ENCODE results near the gene RPL7L1. TPM values are rescaled to one million over a fixed set of nuclear protein-coding genes. Genes with fewer than 3 reads are reported as not detected.
A peak's percentile ranks its signal among the peaks of the same experiment; 100 is the strongest.

The RPL7L1 gene
- total and polyA plus RNA-seq, 2 of the 4 experiments (the other 2 are of a cell fraction): 43.0 to 112 TPM

DNA sequence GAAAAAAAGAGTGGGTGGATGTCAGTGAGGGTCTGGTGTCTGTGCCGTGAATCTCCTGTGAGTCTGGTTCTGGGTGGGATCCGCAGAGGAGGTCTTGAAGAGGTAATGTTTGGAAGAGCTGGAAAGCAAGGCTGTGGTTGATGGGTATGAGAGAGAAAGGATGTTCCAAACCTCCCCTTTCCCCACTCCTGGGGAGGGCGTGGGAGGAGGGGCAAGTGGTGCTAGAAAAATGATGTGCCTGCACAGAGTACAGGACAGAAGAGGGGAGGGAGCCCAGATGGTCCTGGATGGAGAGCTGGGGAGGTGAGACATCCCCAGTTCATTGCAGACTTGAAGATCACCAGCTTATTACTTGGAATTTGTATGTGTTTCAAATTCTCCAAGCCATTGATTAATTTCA is 53.0 kb downstream of the RPL7L1 start:
- TF ChIP-seq RAD21 (IDR thresholded peaks at IDR 0.05; ENCODE audit: low read length): no peak
- no peak for TF ChIP-seq MAFK (IDR thresholded peaks at IDR 0.05; ENCODE audit: low read depth, low read length)
- no peak for TF ChIP-seq BHLHE40 (IDR thresholded peaks at IDR 0.05; ENCODE audit: low read depth, low read length)
- TF ChIP-seq, protein P1, sequence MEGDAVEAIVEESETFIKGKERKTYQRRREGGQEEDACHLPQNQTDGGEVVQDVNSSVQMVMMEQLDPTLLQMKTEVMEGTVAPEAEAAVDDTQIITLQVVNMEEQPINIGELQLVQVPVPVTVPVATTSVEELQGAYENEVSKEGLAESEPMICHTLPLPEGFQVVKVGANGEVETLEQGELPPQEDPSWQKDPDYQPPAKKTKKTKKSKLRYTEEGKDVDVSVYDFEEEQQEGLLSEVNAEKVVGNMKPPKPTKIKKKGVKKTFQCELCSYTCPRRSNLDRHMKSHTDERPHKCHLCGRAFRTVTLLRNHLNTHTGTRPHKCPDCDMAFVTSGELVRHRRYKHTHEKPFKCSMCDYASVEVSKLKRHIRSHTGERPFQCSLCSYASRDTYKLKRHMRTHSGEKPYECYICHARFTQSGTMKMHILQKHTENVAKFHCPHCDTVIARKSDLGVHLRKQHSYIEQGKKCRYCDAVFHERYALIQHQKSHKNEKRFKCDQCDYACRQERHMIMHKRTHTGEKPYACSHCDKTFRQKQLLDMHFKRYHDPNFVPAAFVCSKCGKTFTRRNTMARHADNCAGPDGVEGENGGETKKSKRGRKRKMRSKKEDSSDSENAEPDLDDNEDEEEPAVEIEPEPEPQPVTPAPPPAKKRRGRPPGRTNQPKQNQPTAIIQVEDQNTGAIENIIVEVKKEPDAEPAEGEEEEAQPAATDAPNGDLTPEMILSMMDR (conservative IDR thresholded peaks at IDR 0.05; ENCODE audit: low read depth, low read length): no peak
- no peak for TF ChIP-seq RCOR1 (IDR thresholded peaks at IDR 0.05; ENCODE audit: insufficient replicate concordance, low read length)
- TF ChIP-seq SMC3 (IDR thresholded peaks at IDR 0.05; ENCODE audit: low read depth, low read length): no peak
- no peak for TF ChIP-seq RFX5 (IDR thresholded peaks at IDR 0.05; ENCODE audit: low read depth, low read length)
- no peak for TF ChIP-seq CEBPB (IDR thresholded peaks at IDR 0.05; ENCODE audit: low read depth, low read length)
- no peak for TF ChIP-seq CHD1 (IDR thresholded peaks at IDR 0.05; ENCODE audit: low read depth, low read length)
- no peak for TF ChIP-seq POLR2A (IDR thresholded peaks at IDR 0.05; ENCODE audit: low read depth, low read length)
- TF ChIP-seq FOS (IDR thresholded peaks at IDR 0.05; ENCODE audit: low read depth, low read length): no peak
- TF ChIP-seq, protein P2, sequence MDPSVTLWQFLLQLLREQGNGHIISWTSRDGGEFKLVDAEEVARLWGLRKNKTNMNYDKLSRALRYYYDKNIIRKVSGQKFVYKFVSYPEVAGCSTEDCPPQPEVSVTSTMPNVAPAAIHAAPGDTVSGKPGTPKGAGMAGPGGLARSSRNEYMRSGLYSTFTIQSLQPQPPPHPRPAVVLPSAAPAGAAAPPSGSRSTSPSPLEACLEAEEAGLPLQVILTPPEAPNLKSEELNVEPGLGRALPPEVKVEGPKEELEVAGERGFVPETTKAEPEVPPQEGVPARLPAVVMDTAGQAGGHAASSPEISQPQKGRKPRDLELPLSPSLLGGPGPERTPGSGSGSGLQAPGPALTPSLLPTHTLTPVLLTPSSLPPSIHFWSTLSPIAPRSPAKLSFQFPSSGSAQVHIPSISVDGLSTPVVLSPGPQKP (IDR thresholded peaks at IDR 0.05; ENCODE audit: borderline replicate concordance, low read depth, low read length): no peak
- H2BK120ac ChIP-seq (ENCODE audit: low read depth, low read length): no peak overlapping the region

More for the DNA sequence above, 53.0 kb downstream of the RPL7L1 start:
- no peak overlapping the region for H3K4me3 ChIP-seq (ENCODE audit: insufficient read depth, low read depth, low read length)
- H2BK20ac ChIP-seq (ENCODE audit: low read depth, low read length): no peak overlapping the region
- WGBS, 2 experiments (ENCODE audit: extremely low coverage in 2 of 2, insufficient read length in 1 of 2): no CpG with 5 or more reads among the region's 3 CpGs
- no peak overlapping the region for H3K27ac ChIP-seq (ENCODE audit: insufficient read depth, low read length)
- H3K18ac ChIP-seq (ENCODE audit: low read depth, low read length): no peak overlapping the region
- DNase-seq (no peak), ATAC-seq (ENCODE audit: low read depth) (no peak)
- no peak overlapping the region for H2AK9ac ChIP-seq (replicated peaks; ENCODE audit: low read depth, low read length, poor library complexity)
- intact Hi-C loops (cut with micrococcal nuclease): no loop called here
- H2BK15ac ChIP-seq (ENCODE audit: low read depth, low read length): no peak overlapping the region
- no peak overlapping the region for H4K5ac ChIP-seq (ENCODE audit: low read depth, low read length)
- in situ Hi-C loops (cut with MboI; ENCODE audit: low sequenced_read_pairs): loop anchor here (5.0 kb wide), 1 partner anchor 45 kb away; the partner anchor contains the start of gene PEX6
- H2AFZ ChIP-seq (replicated peaks; ENCODE audit: low read length, poor library complexity): no peak overlapping the region
- H3K14ac ChIP-seq (replicated peaks; ENCODE audit: low read depth, low read length): no peak overlapping the region
- H4K8ac ChIP-seq (ENCODE audit: low read depth in 2 of 2, low read length in 2 of 2): no peak overlapping the region
- no TSS peak for BruUV-seq (replicated peaks)
- no peak overlapping the region for H3K4ac ChIP-seq (ENCODE audit: low read depth, low read length)
- no peaks in the 10 kb centered on the region for H3K9me3 ChIP-seq (ENCODE audit: control insufficient read depth, insufficient read depth, low read length)
- no peaks in the 10 kb centered on the region for H3K27me3 ChIP-seq (ENCODE audit: control insufficient read depth, insufficient read depth, low read length)
- H3K56ac ChIP-seq (ENCODE audit: extremely low read depth, insufficient read depth, low read length): no peak overlapping the region
- H2BK5ac ChIP-seq (ENCODE audit: low read depth, low read length, poor library complexity, severe bottlenecking): no peak overlapping the region
- peaks cover 7% of the 10 kb centered on the region for H3K4me1 ChIP-seq (ENCODE audit: control insufficient read depth, insufficient read depth, low read length)
- no peak overlapping the region for H2AK5ac ChIP-seq (ENCODE audit: low read depth, low read length)
- peaks cover 11% of the 10 kb centered on the region for H3K36me3 ChIP-seq (ENCODE audit: control insufficient read depth, insufficient read depth, low read length)
- ChIA-PET POLR2A (ENCODE audit: unreplicated experiment) (no interaction called here), CTCF (no interaction called here)
- H4K91ac ChIP-seq (ENCODE audit: insufficient read depth, low read depth, low read length): no peak overlapping the region
- H3K9ac ChIP-seq (ENCODE audit: low read depth, low read length): no peak overlapping the region
- H4K20me1 ChIP-seq (ENCODE audit: insufficient read depth, low read length): peaks cover 3% of the 10 kb centered on the region; the same call in 1 of the 2 replicates
- no peak overlapping the region for H3K4me2 ChIP-seq (ENCODE audit: low read depth, low read length)
- dilution Hi-C loops (cut with HindIII; ENCODE audit: low sequenced_read_pairs, unreplicated experiment): no loop called here
- H3K23ac ChIP-seq (ENCODE audit: low read depth, low read length): peak overlapping the region; percentile 1; the same call in 1 of the 2 replicates
- H3K9me1 ChIP-seq (ENCODE audit: insufficient read depth, low read length): 0 out of 2 replicates have a peak, but pooled peaks cover 4% of the 10 kb centered on the region
- H3K79me1 ChIP-seq (ENCODE audit: low read depth in 1 of 2, low read length in 2 of 2): peaks cover 38 to 59% of the 10 kb centered on the region in 2 experiments
